HEK293T (cell line): Measurements from ENCODE around the gene DAG1.

ENCODE experiments used
- BHLHE40 ChIP-seq: fragments of 450-650 bp; IDR thresholded peaks from 2 replicates; pipeline ENCODE4 v1.6.1; 2016; ENCODE audit warnings: mild to moderate bottlenecking, moderate library complexity, borderline replicate concordance
- FOXA1 ChIP-seq: fragments of 450-650 bp; IDR thresholded peaks from 2 replicates; pipeline ENCODE4 v1.6.1; 2016; ENCODE audit warnings: mild to moderate bottlenecking
- FOXM1 ChIP-seq: fragments of 450-650 bp; IDR thresholded peaks from 2 replicates; pipeline ENCODE4 v1.6.1; 2017; ENCODE audit warnings: mild to moderate bottlenecking, borderline replicate concordance
- L3MBTL2 ChIP-seq: fragments of 450-650 bp; conservative IDR thresholded peaks from 2 replicates; pipeline ENCODE4 v1.6.1; 2016; ENCODE audit warnings: mild to moderate bottlenecking
- SP1 ChIP-seq: fragments of 450-650 bp; IDR thresholded peaks from 2 replicates; pipeline ENCODE4 v1.6.1; 2017

DNA sequence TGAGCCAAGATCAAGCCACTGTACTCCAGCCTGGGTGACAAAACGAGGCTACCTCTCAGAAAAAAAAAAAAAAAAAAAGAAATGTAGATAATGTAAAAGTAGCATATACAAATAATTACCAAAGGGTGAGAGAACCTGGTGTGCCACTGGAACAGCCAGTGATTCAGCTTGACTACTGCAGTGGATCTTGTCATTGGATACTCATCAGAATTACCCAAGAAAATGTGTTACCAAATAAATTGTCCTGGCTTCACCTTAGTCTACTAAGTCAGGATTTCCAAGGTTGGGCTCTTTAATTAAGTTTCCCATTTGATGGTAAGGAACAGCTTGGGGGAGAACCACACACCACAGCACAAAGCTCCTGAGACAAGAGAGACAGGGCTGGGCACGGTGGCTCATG lies 42.5 kb upstream of the DAG1 start:
- TF ChIP-seq FOXA1: no peak
- TF ChIP-seq FOXM1: no peak
- no peak for TF ChIP-seq L3MBTL2
- no peak for TF ChIP-seq BHLHE40
- TF ChIP-seq SP1: no peak
